HG03571 (cell line): ENCODE results near the gene NUMBL.
"Not testable (repeated sequence)": the region's sequence is repeated elsewhere in the genome, so short reads cannot be mapped to it uniquely, and the experiment has no call there.

Source experiments
- ATAC-seq: cut with Tn5 transposase; IDR thresholded peaks from one replicate; pipeline ENCODE4 v1.9.1; 2021; ENCODE audit not compliant: unreplicated experiment

Gene NUMBL

DNA sequence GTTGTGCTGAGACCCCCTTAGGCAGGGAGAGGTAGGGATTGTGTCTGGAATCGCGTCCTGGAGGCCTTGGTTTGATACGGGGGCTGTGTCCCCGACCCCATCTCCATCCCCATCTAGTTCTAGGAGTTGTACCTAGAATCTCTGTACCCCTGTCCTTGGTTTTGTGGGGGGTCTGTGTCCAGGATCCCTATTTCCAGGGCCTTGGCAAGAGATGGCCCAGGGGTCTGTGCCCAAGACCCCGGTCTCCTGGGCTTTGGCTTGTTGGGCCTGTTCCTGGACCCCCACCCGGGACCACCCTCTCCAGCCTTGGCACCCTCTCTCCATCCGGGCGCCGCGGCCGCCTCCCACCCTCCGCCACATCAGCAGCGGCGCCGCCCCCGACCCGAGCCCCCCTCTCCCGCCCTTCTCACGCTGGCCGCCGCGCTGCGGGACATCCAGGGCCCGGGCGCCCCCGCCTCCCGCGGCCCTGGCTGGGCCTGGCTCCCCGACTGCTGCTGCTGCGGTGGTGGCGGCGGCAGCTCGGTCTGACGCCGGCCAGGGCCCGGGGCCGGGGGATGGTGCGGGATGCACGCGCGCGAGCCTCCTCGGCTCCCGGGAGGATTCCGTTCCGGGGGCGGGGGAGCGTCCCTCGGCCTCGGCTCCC, at the start of gene NUMBL:
NUMBL (minus strand) TSS at position 602 of the 643 bp plus-strand sequence; CDS start at position 434, 168 bp downstream.
- ATAC-seq: no peak

DNA sequence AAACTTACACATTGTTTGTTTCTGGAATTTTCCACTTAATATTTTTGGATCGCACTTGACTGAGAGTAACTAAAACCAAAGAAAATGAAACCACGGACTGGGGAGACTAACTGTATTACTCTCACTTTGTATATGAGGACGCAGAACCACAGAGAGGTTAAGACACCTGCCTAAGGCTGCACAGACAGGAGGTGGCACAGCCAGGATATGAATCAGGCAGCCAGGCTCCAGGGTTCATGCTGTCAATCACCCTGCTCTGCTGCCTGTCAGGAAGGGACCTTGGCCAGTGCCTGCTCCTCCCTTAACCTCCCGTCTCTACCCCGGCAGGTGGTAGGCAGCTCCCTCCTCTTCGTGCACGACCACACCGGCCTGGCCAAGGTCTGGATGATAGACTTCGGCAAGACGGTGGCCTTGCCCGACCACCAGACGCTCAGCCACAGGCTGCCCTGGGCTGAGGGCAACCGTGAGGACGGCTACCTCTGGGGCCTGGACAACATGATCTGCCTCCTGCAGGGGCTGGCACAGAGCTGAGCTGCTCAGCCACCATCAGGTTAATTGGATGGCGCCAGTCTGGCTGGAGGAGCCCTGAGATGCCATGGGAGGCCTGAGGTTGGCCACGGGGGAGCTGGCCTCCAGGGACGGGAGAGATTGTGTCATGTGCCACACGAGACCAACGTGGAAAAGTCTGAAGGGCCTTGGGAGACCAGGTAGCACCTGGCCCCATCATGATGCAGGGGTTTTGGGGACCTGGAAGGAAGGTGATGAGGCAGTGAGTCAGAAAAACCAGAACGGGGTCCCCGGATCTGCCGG, 48.8 kb upstream of the NUMBL start:
- no peak for ATAC-seq

DNA sequence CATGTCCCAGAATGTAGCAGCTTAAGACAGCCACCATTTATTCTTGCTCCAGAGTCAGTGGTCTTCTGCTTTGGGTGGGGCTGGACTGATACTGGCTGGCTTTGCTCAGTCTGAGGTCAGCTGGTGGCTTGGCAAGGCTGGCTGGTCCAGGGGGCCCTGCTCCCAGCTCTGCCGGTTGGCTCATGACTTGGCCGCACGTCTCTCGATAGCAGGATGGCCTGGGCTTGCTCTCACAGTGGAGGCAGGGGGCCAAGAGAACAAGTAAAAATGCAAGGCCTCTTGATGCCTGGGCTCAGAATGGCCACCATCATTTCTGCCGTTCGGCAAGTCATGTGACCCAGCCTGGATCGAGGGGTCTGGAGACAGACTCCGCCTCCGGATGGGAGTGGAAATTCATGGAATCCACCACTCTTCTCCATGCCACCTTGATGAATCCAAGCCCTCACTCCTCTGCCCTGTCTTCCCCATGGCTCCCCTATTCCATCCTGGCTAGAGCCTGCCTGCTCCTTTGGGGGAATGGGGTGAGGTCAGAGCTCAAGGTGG, 46.7 kb upstream of the NUMBL start:
- no peak for ATAC-seq

DNA sequence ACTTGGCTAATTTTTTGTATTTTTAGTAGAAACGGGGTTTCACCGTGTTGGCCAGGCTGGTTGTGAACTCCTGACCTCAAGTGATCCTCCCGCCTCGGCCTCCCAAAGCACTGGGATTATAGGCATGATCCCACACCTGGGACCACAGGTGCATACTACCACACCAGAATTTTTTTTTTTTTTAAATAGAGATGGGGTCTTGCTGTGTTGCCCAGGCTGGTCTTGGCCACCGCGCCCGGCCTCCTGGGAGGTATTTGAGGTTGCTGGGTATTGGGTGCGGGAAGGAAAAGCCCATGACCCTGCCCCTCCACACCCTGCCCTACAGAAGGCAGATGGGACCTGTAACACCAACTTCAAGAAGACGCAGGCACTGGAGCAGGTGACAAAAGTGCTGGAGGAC, 46.2 kb upstream of the NUMBL start:
- no peak for ATAC-seq

DNA sequence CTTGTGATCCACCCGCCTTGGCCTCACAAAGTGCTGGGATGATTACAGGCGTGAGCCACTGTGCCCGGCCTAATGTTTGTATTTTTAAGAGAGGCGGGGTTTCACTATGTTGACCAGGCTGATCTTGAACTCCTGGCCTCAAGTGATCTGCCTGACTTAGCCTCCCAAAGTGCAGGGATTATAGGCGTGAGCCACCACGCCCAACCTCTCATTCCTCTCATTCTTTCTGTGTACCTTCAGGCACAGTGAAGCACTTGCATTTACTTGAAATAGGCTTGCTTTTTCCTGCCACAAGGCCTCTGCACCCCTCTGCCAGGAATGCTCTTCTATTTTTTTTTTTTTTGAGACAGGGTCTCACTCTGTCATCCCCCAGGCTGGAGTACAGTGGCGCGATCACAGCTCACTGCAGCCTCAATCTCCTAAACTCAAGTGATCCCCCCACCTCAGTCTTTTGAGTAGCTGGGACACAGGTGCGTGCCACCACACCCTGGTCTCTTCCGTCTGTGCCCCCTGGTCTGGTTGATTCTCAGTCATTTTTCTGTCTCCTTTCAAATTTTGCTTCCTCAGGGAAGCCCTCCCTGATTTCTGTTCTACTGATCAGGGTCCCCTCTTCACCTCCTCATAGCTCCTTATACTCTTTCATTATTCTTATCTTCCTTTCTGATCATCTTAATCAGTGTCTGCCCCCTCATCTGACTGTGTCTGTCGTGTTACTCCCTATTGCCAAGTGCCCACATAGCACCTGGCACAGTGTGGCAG, 44.7 kb upstream of the NUMBL start:
- no peak for ATAC-seq

DNA sequence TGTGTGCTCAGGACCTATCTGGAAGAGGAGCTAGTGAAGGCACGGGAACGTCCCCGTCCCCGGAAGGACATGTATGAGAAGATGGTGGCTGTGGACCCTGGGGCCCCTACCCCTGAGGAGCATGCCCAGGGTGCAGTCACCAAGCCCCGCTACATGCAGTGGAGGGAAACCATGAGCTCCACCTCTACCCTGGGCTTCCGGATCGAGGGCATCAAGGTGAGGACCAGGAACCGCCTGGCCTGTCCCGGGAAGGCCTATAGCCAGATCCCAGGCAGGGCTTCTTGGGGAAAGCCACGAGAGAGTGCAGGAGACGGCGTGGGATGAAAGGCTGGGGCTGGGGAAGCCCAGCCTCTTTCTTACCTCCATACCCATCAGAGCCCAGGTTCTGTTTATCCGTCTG, 42.7 kb upstream of the NUMBL start:
- ATAC-seq: no peak

DNA sequence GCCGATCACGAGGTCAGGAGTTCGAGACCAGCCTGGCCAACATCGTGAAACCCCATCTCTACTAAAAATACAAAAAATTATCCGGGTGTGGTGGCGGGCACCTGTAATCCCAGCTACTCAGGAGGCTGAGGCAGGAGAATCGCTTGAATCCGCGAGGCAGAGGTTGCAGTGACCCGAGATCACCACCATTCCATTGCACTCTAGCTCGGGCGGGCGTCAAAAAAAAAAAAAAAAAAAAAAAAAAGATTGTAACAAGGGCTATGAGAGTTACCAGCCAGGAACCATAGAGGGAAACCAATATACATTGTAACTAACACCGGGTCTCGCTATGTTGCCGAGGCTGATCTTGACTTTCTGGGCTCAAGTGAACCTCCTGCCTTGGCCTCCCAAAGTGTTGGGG, 41.9 kb upstream of the NUMBL start:
- ATAC-seq: not testable (repeated sequence)

DNA sequence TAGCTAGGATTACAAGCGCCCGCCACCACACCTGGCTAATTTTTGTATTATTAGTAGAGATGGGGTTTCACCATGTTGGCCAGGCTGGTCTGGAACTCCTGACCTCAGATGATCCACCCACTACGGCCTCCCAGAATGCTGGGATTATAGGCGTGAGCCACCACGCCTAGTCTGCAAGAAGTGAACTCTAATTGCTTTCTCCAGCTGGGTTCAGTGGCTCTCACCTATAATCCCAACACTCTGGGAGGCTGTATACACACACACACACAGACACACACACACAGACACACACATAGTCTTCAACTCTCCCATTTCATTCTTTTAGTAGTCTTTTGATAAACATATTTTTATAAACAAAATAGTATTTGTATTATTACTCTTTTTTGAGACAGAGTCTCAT, 39.6 kb upstream of the NUMBL start:
- not testable (repeated sequence) for ATAC-seq

DNA sequence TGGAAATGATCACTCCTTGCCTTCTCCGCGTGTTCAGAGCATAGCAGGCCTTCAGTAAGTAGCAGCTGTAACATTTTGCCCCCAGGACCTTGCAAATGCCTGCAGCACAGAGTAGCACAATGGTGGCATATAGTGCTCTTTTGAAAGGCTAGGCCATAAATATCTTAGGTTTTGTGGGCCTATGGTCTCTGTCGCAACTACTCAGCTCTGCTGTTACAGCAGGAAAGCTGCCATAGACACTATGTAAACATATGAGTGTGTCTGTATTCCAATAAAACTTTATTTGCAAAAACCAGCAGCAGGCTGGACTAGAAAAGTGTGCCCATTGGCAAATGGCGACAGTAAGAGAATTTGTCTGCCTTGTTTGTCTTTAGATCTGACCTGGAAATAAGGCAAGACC, 35.8 kb upstream of the NUMBL start:
- ATAC-seq: no peak

DNA sequence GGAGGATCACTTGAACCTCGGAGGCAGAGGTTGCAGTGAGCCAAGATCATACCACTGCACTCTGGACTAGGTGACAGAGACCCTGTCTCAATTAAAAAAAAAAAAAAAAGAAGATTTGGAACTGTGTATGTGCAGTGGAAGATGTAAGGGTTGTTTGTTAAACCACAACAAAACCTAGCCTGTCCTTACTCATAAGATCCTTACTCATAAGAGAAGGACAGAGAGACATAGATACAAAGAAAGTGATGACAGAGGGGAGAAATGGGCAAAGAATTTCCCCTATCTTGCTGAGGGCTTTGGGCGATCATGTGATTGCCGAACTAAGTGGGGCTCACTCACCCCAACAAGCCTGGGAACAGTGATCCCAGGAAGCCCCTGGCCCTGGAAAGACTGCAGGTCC, 34.4 kb upstream of the NUMBL start:
- ATAC-seq: no peak

DNA sequence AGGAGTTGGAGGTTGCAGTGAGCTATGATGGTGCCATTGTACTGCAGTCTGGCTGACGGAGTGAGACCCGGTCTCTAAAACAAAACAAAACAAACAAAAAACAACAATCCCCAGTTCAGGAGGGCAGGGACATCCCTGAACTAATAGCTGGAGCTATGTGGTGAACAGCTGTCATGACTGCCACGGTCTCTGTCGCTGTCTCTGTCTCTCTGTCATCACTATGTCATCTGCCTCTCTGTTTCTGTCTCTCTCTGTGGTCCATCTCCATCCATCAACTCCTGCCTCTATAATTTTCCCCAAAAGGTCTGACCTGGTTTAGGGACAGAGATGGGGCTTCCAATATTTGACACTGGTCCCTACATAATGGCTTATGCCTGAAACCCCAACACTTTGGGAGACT, 33.9 kb upstream of the NUMBL start:
- no peak for ATAC-seq

DNA sequence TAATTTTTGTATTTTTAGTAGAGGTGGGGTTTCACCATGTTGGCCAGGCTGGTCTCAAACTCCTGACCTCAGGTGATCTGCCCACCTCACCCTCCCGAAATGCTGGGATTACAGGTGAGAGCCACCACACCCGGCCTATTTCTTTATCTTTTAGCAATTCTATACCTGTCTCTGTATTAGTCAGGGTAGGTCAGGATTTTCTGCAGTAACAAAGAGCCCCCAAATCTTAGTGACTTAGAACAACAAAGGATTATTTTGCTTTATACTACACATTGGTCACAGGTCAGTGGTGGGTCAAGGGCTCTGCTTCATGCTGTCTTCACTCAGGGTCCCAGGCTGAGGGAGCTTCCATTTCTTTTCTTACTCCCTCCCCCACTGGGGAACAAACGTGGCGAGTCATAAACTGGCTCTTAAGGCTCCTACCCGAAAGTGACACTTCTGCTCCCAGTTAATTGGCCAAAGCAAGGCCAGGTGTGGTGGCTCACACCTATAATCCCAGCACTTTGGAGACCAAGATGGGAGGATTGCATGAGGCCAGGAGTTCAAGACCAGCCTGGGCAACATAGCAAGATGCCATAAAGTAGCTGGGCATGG, 33.3 kb upstream of the NUMBL start:
- ATAC-seq: no peak

DNA sequence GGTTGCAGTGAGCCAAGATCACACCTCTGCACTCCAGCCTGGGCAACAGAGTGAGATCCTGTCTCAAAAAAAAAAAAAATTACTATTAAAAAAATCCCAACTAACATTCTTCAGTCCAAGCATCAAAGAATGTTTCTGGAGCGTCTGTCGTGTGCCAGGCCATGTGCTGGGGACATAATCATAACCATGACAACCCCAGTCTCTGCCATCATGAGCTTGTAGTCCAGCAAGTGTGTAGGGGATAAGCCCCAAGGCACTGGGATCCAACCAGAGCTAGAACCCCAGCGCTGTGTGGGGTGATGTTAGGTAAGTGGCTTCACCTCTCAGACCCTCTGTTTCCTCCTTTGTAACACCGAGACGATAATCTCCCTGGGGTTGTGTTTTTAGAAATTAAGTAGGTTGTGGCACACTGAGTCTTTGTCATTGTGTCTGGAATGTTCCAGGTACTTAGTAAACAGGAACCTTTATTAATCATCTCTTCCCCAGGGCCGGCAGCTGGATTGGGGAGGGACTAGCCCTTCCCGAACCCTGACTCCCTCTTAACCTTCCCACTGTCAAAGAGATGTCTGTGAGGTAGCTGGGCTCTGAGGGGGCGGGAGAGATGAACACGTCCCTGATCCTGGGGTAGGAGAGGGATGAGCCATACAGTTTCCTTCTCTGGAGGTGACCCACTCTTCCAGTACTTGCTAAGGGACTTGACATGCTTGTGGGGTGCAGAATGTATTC, 31.6 kb upstream of the NUMBL start:
- no peak for ATAC-seq

DNA sequence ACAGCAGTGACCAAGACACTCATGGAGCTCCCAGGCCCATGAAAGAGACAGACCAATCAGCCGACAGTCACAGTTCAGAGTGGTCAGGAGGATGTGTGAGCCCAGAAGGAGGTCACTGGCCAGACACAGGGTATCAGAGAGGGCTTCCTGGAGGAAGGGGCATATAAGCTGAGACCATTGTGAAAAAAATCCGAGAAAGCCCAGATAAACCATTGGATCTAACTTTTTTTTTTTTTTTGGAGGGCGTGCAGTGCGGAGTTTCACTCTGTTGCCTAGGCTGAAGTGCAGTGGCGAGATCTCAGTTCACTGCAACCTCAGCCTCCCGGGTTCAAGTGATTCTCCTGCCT, 30.7 kb upstream of the NUMBL start:
- ATAC-seq: no peak

DNA sequence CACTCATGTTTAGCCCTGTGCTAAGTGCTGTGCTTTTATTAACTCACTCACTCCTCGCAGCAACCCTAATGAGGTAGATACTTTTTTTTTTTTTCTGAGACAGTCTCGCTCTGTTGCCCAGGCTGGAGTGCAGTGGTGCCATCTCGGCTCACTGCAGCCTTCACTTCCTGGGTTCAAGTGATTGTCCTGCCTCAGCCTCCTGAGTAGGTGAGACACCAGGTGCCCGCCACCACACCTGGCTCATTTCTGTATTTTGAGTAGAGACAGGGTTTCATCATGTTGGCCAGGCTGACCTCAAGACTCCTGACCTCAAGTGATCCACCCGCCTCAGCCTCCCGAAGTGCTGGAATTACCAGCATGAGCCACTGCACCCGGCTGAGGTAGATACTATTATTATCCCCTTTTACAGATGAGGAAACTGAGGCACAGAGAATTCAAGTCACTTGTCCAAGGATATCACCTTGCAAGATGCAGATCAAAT, 29.0 kb upstream of the NUMBL start:
- no peak for ATAC-seq

DNA sequence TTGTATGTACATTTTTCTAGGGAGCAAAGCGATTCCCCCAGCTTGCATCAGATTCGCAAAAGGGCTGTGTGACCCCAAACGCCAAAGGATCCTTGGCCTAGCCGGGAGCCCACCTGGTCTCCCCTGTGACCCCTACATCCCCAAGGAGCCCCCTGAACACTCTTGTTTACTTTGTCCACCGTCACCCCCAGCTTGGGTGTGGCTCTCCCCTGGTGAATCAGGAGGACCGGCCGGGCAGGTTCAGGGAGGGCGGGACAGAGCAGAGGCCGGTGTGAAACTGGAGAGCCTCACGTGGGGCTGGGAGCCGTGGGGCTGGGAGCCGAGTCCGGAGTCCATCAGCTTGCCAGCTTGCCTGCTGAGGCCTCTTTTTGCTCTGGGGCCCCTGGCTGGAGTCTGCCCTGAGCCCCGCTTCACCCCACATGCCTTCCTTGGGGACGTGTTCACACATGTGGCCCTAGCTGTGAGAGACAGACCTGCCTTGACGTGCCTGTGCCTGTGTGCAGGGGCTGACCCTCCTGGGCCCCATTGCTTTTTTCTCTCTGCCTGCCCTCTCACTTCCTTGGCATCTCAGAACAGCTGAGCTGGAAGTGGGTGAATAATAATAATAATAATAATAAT, 28.4 kb upstream of the NUMBL start:
- no peak for ATAC-seq

DNA sequence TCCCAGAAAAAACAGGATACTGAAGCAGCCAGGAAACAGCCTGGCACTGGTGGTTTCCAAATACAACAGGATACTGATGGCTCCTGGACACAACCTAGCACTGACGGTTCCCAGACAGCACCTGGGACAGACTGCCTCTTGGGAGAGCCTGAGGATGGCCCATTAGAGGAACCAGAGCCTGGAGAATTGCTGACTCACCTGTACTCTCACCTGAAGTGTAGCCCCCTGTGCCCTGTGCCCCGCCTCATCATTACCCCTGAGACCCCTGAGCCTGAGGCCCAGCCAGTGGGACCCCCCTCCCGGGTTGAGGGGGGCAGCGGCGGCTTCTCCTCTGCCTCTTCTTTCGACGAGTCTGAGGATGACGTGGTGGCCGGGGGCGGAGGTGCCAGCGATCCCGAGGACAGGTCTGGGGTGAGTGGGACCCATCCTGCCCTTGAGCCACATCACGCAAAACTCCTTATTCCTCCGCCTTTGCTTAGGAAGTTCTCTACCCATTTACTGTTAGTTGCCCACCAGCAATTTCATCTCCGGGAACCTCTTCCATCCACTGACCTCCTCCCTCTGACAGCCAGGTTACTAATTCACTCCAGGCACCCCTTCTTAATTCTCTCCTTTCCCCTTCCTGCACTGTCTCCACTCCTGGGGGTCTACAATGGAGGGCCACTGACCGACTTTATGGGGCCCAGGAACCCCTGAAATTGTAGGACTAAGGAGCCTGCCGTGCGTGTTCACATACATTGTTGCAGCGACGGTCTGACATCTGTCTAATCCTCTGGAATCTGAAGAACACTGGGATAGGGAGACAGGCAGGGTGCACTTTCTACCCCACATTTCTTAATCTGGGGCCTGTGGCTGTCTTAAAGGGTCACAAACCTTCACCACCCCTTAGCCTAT, 27.7 kb upstream of the NUMBL start:
- ATAC-seq: no peak

DNA sequence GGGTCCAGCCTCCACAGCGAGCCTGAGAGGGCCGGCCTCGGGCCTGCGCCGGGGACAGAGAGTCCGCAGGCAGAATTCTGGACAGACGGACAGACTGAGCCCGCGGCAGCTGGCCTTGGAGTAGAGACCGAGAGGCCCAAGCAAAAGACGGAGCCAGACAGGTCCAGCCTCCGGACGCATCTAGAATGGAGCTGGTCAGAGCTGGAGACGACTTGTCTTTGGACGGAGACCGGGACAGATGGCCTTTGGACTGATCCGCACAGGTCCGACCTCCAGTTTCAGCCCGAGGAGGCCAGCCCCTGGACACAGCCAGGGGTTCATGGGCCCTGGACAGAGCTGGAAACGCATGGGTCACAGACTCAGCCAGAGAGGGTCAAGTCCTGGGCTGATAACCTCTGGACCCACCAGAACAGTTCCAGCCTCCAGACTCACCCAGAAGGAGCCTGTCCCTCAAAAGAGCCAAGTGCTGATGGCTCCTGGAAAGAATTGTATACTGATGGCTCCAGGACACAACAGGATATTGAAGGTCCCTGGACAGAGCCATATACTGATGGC, 27.0 kb upstream of the NUMBL start:
- no peak for ATAC-seq
